ENCODE data around the gene AQP6.

DNA sequence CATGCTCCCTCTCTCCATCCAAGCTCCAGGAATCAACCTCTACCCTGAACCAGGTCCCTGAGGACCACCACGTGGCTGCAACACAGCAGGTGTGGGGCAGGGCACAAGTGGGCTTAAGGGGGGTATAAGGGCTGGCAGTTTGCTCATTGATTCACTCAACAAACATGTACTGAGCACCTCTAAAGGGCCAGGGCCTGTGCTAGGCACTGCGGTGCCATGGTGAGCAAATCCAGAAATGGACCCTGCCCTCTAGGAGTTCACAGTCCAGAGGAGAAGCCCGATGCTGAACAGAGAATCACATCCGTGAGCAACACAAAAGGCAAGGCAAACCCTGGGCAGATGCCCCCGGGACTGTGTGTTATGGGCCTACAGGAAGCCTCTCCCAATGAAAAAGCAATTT lies 28.7 kb upstream of the AQP6 start:
- TF ChIP-seq, protein P1, sequence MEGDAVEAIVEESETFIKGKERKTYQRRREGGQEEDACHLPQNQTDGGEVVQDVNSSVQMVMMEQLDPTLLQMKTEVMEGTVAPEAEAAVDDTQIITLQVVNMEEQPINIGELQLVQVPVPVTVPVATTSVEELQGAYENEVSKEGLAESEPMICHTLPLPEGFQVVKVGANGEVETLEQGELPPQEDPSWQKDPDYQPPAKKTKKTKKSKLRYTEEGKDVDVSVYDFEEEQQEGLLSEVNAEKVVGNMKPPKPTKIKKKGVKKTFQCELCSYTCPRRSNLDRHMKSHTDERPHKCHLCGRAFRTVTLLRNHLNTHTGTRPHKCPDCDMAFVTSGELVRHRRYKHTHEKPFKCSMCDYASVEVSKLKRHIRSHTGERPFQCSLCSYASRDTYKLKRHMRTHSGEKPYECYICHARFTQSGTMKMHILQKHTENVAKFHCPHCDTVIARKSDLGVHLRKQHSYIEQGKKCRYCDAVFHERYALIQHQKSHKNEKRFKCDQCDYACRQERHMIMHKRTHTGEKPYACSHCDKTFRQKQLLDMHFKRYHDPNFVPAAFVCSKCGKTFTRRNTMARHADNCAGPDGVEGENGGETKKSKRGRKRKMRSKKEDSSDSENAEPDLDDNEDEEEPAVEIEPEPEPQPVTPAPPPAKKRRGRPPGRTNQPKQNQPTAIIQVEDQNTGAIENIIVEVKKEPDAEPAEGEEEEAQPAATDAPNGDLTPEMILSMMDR (conservative IDR thresholded peaks at IDR 0.05; ENCODE audit: low read length), result no peak
- TF ChIP-seq EZH2phosphoT487 (IDR thresholded peaks at IDR 0.05; ENCODE audit: borderline replicate concordance, low read depth, low read length), result no peak

All from OCI-LY7 (cell line).